GM20000 (cell line): ENCODE measurements around the gene FIGLA.
"Not testable (repeated sequence)": the region's sequence is repeated elsewhere in the genome, so short reads cannot be mapped to it uniquely, and the experiment has no call there.

Experiments
- DNase-seq: peaks from one replicate; pipeline ENCODE4 v3.0.0; 2012; ENCODE audit warnings: low spot score
- TF ChIP-seq, protein P1 (sequence below): IDR thresholded peaks from 2 replicates; pipeline ENCODE4 v1.5.1; 2012; ENCODE audit warnings: mild to moderate bottlenecking, control low read depth; ENCODE audit errors: extremely low read depth, missing control alignments

The FIGLA gene

DNA sequence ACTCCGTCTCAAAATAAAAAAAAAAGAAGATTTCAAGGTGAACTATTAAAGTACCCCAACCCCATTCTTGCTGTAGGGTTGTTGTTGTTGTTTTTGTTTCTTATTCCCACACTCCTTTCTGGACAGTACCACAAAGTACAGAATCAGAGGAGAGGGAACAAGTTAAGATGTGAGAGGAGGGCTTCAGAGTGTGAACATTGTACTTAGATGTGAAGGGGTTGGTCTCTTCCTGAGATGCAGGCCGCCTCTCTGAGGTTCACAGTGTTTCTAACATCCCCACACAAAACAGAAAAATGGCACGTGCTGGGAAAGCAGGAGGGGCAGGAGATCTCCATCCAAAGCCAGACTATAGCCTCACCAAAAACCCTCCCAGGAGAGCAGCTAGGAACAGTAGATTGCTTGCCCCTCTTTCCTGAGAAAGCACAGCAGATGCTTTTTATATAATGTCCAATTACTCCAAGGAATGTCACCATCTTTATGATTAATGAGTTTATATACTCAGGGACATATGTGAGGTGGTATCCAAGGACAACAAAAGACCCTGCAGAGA lies 45.1 kb downstream of the FIGLA start:
- DNase-seq: no peak

DNA sequence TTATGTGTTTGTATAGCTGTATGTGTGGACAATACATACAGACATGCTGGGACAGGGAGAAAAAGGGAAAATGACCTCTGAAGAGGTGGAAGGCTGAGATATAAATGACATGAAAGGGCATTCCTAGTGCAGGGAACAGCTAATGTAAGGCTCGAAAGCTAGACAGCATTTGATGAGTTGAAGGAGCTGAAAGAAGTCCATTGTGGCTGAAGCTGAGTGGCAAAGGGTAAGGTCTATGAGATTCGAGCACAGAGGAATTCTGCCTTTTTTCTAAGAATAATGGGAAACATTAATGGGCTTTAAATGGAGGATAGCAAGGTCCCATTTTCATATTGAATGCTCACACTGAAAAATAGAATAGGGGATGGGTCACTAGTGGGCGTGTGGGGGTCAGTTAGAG lies 46.0 kb downstream of the FIGLA start:
- TF ChIP-seq, protein P1, sequence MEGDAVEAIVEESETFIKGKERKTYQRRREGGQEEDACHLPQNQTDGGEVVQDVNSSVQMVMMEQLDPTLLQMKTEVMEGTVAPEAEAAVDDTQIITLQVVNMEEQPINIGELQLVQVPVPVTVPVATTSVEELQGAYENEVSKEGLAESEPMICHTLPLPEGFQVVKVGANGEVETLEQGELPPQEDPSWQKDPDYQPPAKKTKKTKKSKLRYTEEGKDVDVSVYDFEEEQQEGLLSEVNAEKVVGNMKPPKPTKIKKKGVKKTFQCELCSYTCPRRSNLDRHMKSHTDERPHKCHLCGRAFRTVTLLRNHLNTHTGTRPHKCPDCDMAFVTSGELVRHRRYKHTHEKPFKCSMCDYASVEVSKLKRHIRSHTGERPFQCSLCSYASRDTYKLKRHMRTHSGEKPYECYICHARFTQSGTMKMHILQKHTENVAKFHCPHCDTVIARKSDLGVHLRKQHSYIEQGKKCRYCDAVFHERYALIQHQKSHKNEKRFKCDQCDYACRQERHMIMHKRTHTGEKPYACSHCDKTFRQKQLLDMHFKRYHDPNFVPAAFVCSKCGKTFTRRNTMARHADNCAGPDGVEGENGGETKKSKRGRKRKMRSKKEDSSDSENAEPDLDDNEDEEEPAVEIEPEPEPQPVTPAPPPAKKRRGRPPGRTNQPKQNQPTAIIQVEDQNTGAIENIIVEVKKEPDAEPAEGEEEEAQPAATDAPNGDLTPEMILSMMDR: no peak
- no peak for DNase-seq

More for the DNA sequence above, 45.1 kb downstream of the FIGLA start:
- TF ChIP-seq, protein P1: no peak

DNA sequence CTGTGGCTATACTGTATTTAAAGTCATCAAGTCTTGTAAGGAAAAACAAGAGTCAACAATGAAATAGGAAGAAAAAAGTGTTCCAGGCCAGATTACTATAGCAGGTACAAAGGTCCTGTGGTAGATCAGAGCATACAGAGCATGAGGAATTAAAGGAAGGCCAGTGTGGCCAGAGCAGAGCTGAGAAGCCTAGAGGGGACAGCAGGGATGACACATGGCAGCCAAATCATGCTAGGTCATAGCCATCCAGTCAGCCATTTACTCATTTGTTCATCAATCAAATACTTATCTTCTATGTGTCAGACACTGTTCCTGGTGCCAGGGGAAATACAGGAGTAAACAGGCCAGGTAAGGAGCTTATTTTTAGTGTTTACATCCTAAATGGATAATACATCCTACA lies 46.8 kb downstream of the FIGLA start:
- TF ChIP-seq, protein P1: no peak
- no peak for DNase-seq

DNA sequence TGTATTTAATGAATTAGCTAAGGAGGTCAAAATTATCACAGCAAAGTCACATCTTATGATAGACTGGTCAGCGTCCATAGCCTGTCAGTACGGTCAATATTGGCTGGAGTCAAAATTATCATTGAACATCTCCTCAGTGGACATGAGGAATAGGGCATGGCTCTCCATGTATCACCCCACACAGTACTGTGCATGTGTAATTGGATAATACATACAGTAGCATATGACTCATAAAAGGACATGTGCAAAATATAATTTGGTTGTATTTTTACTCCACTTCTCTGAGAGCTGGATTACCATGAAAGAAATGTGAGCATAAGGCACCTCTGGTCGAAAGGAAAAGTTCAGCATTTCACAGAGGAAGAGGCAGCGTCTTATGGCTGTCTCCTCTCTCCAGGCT lies 47.4 kb downstream of the FIGLA start:
- TF ChIP-seq, protein P1: no peak
- DNase-seq: no peak

DNA sequence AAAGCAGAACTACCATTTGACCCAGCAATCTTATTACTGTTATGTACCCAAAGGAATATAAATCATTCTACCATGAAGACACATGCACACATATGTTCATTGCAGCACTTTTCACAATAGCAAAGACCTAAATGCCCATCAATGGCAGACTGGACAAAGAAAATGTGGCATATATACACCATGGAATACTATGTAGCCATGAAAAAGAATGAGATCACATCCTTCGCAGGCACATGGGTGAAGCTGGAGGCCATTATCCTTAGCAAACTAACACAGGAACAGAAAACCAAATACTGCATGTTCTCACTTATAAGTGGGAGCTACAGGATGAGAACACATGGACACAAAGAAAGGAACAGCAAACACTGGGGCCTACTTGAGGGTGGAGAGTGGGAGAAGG lies 51.0 kb downstream of the FIGLA start:
- not testable (repeated sequence) for DNase-seq

DNA sequence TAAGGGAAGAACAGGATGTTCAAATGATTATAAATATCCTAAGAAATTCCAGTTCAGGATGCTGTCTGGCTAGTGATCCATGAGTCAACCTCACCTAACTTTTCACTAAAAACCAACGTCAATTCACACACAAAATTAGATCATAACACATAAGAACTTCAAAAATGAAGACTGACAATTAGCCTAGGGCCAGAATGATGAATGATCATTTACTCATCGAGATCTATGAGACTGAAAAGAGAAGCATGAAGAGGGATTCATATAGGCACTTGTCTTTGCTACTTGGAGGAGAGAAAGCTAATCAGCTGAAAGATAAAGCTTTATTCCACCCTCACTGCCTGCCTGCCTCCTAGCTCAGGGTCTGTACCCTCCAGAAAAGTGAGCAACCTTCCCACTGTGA lies 52.3 kb downstream of the FIGLA start:
- TF ChIP-seq, protein P1: no peak

DNA sequence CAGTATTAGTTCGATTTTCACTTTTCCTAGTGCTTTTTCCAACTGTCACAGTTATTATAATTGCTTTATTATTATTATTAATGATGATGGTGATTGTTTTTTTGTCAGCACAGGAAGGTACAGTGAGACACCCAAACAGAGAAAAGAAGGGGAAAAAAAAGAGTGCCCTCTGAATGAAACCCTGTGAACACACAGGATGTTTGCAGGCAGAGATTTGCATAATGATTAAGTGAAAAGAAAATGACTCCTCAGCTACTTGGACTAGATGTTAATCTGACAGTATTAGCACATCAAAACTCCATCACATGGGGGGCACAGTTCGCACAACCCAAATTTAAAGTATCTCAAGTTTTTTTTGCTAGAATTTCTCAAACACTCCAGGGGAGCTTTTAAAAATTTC lies 55.4 kb downstream of the FIGLA start:
- no peak for DNase-seq
- TF ChIP-seq, protein P1: no peak

More for the DNA sequence above, 52.3 kb downstream of the FIGLA start:
- no peak for DNase-seq

DNA sequence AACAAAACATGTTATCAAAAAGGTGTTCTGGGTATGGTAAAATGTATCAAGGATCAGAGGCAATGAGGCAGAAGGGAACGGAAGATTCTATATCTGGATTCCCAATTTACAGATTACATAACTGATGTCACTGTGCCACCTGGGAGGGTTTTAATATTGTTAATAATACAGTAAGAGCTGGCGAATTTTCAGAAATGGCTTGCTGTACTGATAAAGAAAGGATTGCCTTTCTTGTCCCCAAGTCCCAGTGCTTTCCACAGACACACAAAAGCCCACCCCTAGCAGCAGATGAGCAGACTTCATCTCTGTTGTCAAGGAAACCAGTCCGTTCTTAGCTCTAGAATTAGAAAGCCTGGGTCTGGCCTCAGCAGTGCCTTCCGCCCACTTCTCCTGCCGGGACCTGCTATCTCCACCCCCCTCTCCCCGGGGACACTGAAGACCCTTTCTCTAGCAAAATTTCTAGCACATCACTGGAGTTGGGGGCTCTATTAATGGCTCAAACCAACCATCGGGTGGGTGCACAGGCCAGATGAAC lies 56.7 kb downstream of the FIGLA start:
- no peak for DNase-seq
- TF ChIP-seq, protein P1: no peak
